ENCODE measurements around the gene KLK11.

- TF ChIP-seq SUZ12 (IDR thresholded peaks at IDR 0.05) = no peak
- TF ChIP-seq ARNT (IDR thresholded peaks at IDR 0.05) = no peak
- no peak for TF ChIP-seq FOXA1 (IDR thresholded peaks at IDR 0.05)
Measured at GRCh38 chr19:50992666-50993035, 33.8 kb downstream of the KLK11 start.
